ENCODE measurements around the gene SLC44A1.

The SLC44A1 gene

DNA sequence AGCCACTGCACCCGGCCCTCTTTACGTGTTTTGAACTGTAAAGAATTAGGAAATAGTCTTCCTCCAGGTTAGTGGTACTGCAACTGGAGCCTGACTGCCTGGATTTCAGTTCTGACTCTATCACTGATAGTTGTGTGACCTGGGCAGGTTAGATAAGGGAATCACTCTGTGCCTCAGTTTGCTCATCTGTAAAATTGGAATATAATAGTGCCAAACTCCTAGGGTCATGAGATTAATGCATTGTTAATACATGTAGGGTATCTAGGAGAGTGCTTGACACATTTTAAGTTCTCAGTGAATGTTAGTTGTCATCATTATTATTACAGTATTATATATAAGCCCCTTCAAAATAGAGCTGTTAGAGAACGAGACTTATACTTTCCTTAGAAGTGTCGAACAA, 130.9 kb downstream of the SLC44A1 start:
- in situ Hi-C loops (cut with HindIII; ENCODE audit: low sequenced_read_pairs) = no loop called here

GRCh38 chr9:105376893-105377292, 132.4 kb downstream of the SLC44A1 start:
- in situ Hi-C loops (cut with HindIII; ENCODE audit: low sequenced_read_pairs) = no loop called here

GRCh38 chr9:105385381-105385985, 141.0 kb downstream of the SLC44A1 start:
- in situ Hi-C loops (cut with HindIII; ENCODE audit: low sequenced_read_pairs) = no loop called here

GRCh38 chr9:105389796-105390195, 145.3 kb downstream of the SLC44A1 start:
- in situ Hi-C loops (cut with HindIII; ENCODE audit: low sequenced_read_pairs) = no loop called here

DNA sequence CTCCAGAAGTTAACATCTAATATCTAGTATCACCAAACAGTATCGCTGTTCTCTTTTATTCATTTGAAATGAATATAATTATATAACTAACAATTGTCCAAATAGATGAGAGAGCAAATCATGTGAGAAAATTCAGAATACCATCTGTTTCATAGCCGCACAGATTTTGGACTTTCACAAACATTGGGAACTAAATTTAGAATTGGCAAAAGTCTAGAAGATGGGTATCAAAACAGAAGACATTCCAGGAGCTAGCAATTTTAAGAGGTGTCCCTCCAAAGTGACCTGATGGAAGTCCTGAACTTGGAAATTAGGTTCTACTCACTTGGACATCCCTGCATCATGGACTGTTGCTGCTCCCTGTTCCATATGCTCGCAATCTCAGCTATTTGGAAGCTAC, 146.4 kb downstream of the SLC44A1 start:
- in situ Hi-C loops (cut with HindIII; ENCODE audit: low sequenced_read_pairs) = no loop called here

DNA sequence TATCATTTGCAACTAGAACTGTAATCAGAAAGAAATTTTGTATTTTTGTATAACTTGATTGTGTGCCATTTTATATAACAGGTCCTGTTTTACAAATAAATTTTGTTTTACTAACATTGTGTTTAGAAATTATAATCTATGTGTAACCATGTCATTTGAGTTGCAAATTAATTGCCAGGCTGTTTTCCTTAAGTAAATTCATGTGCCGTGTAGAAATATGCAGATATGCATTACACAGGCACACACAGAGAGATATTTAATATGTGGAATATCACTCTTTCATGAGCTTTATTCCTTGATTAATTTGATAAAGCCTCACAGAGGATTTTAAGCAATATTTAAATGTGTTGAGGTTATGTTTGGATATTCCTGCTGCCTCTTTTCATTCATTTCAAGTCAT, 146.8 kb downstream of the SLC44A1 start:
- in situ Hi-C loops (cut with HindIII; ENCODE audit: low sequenced_read_pairs) = no loop called here

DNA sequence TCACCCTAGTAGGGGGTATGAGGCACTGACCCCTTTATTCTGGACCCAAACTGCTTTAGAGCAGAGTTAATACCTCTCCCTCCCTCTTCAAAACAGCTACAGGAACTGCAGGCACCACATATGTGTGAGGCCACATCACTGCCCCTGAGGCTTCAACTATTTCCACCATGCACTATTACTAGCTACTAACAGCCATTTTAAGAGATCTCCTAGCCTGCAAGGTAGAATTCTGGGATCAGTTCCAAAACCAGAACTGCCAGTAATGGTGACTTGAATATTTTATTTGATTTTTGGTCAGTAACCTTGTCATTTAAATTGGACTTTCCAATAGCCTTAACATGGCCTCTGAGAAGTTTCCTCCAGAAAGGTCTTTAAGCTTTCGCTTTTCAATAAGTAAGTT, 148.1 kb downstream of the SLC44A1 start:
- in situ Hi-C loops (cut with HindIII; ENCODE audit: low sequenced_read_pairs) = no loop called here

DNA sequence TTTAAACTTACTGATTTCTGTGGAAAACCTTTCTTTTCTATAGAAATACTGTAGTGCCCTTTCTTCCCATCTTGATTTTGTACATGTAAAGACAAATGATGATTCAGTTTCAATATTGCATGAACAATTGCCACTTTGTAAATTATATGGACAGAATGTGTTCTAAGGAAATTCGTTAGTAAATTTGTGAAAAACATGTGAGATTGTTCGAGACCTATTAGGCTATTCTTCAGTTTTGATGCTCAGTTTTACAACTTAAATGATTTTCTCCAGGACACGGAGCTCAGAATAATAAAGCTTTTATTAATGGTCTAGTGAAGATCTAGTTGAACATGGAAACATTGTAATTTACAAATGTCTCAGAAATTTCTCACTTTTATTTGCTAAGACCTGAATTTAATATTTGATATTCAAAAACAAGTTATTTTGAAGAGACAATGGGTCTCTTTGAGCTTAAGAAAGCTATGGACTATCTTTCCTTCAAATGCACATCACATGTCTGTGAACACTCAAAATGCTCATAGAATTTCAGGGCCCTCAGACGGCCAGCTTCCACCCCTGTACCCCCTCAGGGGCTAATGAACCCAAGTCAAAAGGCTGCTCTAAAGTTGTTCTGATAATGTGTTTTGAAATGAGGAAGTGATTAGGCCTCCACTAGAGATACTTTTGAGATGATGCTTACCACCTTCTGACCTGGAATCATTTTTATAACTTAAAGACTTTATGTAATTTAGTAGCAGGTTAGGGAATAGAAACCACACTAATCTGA, 149.3 kb downstream of the SLC44A1 start:
- in situ Hi-C loops (cut with HindIII; ENCODE audit: low sequenced_read_pairs) = no loop called here

DNA sequence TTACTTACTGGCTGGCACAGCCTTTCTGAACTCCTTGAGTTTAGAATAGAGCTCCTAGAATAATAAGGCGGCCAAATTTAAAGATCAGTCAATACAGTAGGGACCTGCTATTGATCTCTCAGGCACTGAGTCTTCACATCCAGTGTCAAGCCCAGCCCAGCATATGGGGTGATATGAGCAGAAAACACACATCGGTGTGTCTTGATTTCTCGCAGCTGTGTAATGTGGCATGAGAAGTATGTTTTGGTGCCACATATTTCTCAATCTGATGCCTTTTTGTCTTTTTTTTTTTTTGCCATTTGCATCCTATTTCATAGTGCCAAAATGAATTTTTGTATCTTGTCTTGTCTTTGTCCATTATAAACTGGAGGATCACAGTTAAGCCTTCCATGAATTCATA, 152.0 kb downstream of the SLC44A1 start:
- in situ Hi-C loops (cut with HindIII; ENCODE audit: low sequenced_read_pairs) = no loop called here

DNA sequence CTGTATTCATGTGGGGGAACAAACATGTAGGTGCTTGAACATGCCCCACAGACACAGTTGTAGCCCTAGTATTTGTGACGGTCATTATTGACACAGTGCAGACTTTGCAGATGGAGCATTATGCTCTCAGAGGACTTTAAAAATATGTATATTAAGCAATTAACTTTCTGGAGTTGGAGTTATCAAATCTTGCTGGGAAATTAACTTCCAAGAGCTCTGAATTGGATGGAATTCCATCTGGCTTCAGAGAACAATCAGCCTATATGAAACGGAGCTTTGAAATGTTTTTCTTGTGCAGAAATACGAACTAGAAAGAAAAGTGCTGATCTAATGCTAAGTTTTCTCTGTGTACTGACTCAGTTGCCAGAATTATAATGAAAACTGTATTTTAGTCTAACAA, 152.4 kb downstream of the SLC44A1 start:
- in situ Hi-C loops (cut with HindIII; ENCODE audit: low sequenced_read_pairs) = no loop called here

DNA sequence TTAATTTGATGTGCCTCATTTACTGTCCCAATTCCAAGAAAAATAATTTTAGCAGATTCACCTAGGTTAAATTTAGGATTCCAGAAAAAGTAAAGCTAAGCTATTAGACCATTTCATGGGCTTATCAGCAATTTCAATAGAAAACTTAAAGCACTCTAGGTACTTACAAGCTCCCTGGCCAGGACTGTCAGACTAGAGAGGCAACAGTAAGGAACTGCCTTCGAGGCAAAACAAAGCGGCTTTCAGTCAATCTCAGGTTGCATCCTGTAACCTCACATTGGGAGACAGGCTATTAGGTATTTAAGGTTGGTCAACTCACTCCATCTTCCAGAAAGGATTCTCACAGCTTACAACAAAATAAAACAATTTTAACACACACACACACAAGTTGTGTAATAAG, 154.7 kb downstream of the SLC44A1 start:
- in situ Hi-C loops (cut with HindIII; ENCODE audit: low sequenced_read_pairs) = no loop called here

DNA sequence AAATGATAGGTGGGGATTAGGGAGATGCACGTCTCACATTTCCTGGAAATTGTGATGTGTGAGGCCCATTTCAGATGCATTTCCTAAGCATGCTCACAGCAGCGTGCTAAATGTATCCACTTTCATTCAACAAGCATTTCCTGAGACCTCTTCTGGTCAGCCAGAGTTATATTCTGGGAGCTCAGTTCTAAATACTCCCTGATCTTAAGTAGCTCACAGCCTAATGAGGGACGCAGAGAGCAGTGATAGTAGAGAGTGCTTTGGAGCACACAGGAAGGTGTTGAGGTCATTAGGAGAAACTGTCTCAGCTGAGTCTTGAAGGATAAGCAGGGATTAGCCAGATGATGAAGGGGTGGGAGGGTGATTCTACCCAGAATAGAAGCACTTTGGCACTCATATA, 157.2 kb downstream of the SLC44A1 start:
- in situ Hi-C loops (cut with HindIII; ENCODE audit: low sequenced_read_pairs) = no loop called here

- in situ Hi-C loops (cut with HindIII; ENCODE audit: low sequenced_read_pairs) = no loop called here
Measured at GRCh38 chr9:105403552-105404248, 159.2 kb downstream of the SLC44A1 start.

DNA sequence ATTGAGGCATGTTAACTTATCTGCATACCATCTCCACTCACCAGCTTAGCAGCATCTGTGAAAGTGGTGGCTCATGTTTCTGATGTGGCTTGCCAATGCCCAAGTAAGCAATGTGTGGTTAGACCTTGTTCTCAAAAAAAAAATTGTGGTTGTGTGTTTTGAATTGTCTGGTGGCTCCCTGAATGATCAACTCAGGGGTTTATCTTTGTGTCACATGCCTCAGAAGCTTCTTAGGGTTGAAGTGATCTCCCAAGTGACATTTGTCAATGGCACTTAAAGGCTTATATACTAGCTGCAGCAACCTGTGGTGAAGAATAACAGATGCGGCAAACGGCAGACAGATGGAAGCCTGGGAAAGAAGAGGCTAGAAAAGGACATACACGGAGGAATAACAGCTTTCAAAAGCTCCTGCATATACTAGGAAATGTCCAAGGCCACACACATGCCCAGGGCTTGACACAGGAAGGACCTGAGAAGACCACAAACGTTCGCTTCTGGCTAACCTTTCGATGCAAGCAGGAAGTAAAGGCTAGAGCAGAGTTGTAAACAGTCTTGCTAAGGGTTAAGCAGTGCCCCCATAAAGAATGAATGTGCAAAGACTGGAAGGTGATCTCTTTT, 161.2 kb downstream of the SLC44A1 start:
- in situ Hi-C loops (cut with HindIII; ENCODE audit: low sequenced_read_pairs) = no loop called here

DNA sequence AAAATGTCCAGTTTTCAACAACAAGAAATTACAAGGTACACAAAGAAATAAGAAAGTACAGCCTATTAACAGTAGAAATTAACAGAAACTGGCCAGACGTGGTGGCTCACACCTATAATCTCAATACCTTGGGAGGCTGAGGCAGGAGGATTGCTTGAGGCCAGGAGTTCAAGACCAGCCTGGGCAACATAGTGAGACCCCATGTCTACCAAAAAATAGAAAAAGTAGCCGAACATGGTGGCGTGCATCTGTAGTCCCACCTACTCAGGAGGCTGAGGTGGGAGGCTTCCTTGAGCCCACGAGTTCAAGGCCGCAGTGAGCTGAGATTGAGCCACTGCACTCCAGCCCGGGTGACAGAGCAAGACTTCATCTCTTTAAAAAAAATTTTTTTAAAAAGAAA, 161.9 kb downstream of the SLC44A1 start:
- in situ Hi-C loops (cut with HindIII; ENCODE audit: low sequenced_read_pairs) = no loop called here

- in situ Hi-C loops (cut with HindIII; ENCODE audit: low sequenced_read_pairs) = no loop called here
Measured at GRCh38 chr9:105413525-105413924, 169.1 kb downstream of the SLC44A1 start.

- in situ Hi-C loops (cut with HindIII; ENCODE audit: low sequenced_read_pairs) = no loop called here
Measured at GRCh38 chr9:105414947-105415661, 170.7 kb downstream of the SLC44A1 start.

DNA sequence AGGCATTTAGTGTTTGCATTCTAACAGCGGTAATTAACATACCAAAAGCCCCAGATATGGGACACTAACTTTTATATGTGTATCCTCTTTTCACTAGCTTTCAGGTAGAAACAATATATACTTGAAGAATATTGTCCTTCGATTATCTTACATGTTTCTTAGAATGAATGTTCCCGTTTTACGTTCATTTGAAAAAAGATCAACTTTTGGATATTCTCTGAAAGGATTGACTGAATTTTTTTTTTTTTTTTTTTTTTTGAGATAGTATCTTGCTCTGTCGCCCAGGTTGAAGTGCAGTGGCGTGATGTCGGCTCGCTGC, 171.2 kb downstream of the SLC44A1 start:
- in situ Hi-C loops (cut with HindIII; ENCODE audit: low sequenced_read_pairs) = no loop called here

- in situ Hi-C loops (cut with HindIII; ENCODE audit: low sequenced_read_pairs) = no loop called here
Measured at GRCh38 chr9:105416840-105417239, 172.4 kb downstream of the SLC44A1 start.

DNA sequence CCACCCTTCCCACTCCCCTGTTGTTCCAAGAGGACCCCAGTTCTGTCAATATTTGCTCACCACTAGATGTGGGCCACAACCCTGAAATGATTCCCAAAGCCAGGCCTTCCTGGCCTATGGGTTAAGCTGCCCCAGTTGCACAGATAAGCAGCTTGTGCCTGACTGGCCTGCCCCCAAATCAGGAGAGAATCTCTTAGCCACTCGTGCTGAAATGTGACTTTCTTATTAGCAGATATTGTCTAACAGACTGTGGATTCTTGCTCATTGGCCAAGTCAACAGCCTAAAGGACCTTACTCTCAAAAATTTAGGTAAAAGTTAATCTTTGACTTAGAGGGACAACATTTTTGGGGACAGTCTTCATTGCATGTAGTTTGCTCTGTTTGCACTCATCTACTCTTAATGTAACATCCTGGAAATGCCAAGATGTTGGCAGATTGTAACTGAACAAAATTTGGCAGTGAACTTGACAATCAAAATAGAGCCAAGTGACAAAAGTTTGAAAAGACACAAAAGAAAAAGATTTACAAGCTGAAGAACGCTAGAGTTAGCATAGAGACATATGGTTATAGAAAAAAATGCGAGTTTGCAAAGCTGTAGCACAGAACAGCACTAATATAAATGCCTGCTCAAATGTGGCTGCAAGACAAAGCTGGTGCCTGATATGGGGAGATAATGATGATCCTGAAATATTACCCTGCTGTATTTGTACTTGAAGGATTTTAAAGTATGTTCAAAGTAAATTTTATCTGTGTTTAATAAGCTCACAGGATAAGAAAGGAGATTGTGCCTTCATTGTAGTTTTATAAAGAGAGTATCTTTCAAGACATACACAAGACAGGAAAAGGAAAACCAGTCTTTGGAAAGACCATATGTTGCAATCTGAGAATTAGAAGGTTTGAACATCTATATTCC, 174.4 kb downstream of the SLC44A1 start:
- in situ Hi-C loops (cut with HindIII; ENCODE audit: low sequenced_read_pairs) = no loop called here

Data from endothelial cell of hepatic sinusoid (primary cell).